ENCODE measurements around the gene KRT78. TPM values are rescaled to one million over a fixed set of nuclear protein-coding genes. Genes with fewer than 3 reads are reported as not detected.

Gene KRT78
- total RNA-seq, 4 donors from 2014 or later: 10.8 TPM; not detected in 3

GRCh38 chr12:52820521-52820920 lies 28.3 kb downstream of the KRT78 start:
- Histone ChIP-seq H3K27me3 (no peaks in the 10 kb centered on the region), H3K4me1 (no peaks in the 10 kb centered on the region), H3K9me3 (no peaks in the 10 kb centered on the region), H3K36me3 (no peaks in the 10 kb centered on the region), H3K4me3 (no peak overlapping the region), H3K27ac (no peak overlapping the region)
- TF ChIP-seq CTCF (IDR thresholded peaks at IDR 0.05): no peak
- no peak for TF ChIP-seq POLR2A (IDR thresholded peaks at IDR 0.05)
- no peak for TF ChIP-seq EP300 (IDR thresholded peaks at IDR 0.05)
- no peak for DNase-seq (ENCODE audit: low spot score in 2 of 2)
- 84 to 85% methylated on average over 6 of the region's 6 CpGs for WGBS, 2 donors

- Histone ChIP-seq H3K4me3 (no peak overlapping the region), H3K27ac (no peak overlapping the region), H3K4me1 (no peaks in the 10 kb centered on the region), H3K36me3 (no peaks in the 10 kb centered on the region), H3K9me3 (no peaks in the 10 kb centered on the region), H3K27me3 (no peaks in the 10 kb centered on the region)
- WGBS, 2 donors: 67 to 70% methylated on average over 7 of the region's 7 CpGs
- no peak for DNase-seq (ENCODE audit: low spot score in 2 of 2)
- TF ChIP-seq CTCF (IDR thresholded peaks at IDR 0.05) (no peak), EP300 (IDR thresholded peaks at IDR 0.05) (no peak), POLR2A (IDR thresholded peaks at IDR 0.05) (no peak)
These were observed 28.9 kb downstream of the KRT78 start for GRCh38 chr12:52819731-52820510.

GRCh38 chr12:52818887-52819420 lies 29.8 kb downstream of the KRT78 start:
- Histone ChIP-seq H3K9me3 (no peaks in the 10 kb centered on the region), H3K27ac (no peak overlapping the region), H3K36me3 (no peaks in the 10 kb centered on the region), H3K4me3 (no peak overlapping the region), H3K4me1 (no peaks in the 10 kb centered on the region), H3K27me3 (no peaks in the 10 kb centered on the region)
- TF ChIP-seq CTCF (IDR thresholded peaks at IDR 0.05): no peak
- no peak for TF ChIP-seq EP300 (IDR thresholded peaks at IDR 0.05)
- TF ChIP-seq POLR2A (IDR thresholded peaks at IDR 0.05): no peak
- 41 to 66% methylated on average over 7 of the region's 7 CpGs for WGBS, 2 donors
- DNase-seq (ENCODE audit: low spot score in 2 of 2): no peak

- no peaks in the 10 kb centered on the region for H3K27me3 ChIP-seq
- no peak overlapping the region for H3K4me3 ChIP-seq
- no peak for DNase-seq (ENCODE audit: low spot score in 2 of 2)
- no peaks in the 10 kb centered on the region for H3K36me3 ChIP-seq
- H3K4me1 ChIP-seq: no peaks in the 10 kb centered on the region
- H3K27ac ChIP-seq: no peak overlapping the region
- WGBS, 2 donors: 40 to 49% methylated on average over 7 of the region's 7 CpGs
- H3K9me3 ChIP-seq: no peaks in the 10 kb centered on the region
- no peak for TF ChIP-seq CTCF (IDR thresholded peaks at IDR 0.05)
- TF ChIP-seq POLR2A (IDR thresholded peaks at IDR 0.05): no peak
- no peak for TF ChIP-seq EP300 (IDR thresholded peaks at IDR 0.05)
These were observed 30.4 kb downstream of the KRT78 start for GRCh38 chr12:52818388-52818787.

- Histone ChIP-seq H3K27me3 (no peaks in the 10 kb centered on the region), H3K36me3 (no peaks in the 10 kb centered on the region), H3K4me1 (no peaks in the 10 kb centered on the region), H3K27ac (no peak overlapping the region), H3K9me3 (no peaks in the 10 kb centered on the region), H3K4me3 (no peak overlapping the region)
- WGBS, 2 donors: 70 to 83% methylated on average over 2 of the region's 2 CpGs
- DNase-seq (ENCODE audit: low spot score in 2 of 2): no peak
- TF ChIP-seq EP300 (IDR thresholded peaks at IDR 0.05): no peak
- TF ChIP-seq POLR2A (IDR thresholded peaks at IDR 0.05): no peak
- TF ChIP-seq CTCF (IDR thresholded peaks at IDR 0.05): no peak
These were observed 31.0 kb downstream of the KRT78 start for GRCh38 chr12:52817699-52818238.
